GM23338 (cell line): ENCODE data around the gene SEL1L2. TPM values are rescaled to one million over a fixed set of nuclear protein-coding genes. Genes with fewer than 3 reads are reported as not detected.

Experiments used
- ATAC-seq: fragments of 200-7000 bp; cut with Tn5 transposase; 3 replicates; pipeline ENCODE4 v1.9.1; 2020
- DNase-seq: peaks from one replicate; pipeline ENCODE4 v3.0.0-alpha.2; 2015; ENCODE audit warnings: low spot score
- H2AFZ ChIP-seq: fragments of 200-600 bp; sonication (generic); 2 replicates; pipeline ENCODE4 v1.8.0; 2016; ENCODE audit warnings: antibody characterized with exemption, mild to moderate bottlenecking, moderate library complexity
- H3F3A ChIP-seq: fragments of 200-600 bp; sonication (generic); replicated peaks from 2 replicates; pipeline ENCODE4 v1.8.0; 2017; ENCODE audit warnings: antibody characterized with exemption, mixed run types, low read depth
- H3K27ac ChIP-seq: fragments of 200-600 bp; sonication (generic); 2 replicates; pipeline ENCODE4 v1.6.1; 2016; ENCODE audit warnings: low read depth
- H3K27me3 ChIP-seq: fragments of 200-600 bp; sonication (generic); 2 replicates; pipeline ENCODE4 v1.8.0; 2016; ENCODE audit warnings: mild to moderate bottlenecking, mixed run types, moderate library complexity; ENCODE audit not compliant: insufficient read depth
- H3K36me3 ChIP-seq: fragments of 200-600 bp; sonication (generic); 2 replicates; pipeline ENCODE4 v1.8.0; 2016; ENCODE audit warnings: mild to moderate bottlenecking; ENCODE audit not compliant: insufficient read depth
- H3K4me1 ChIP-seq: fragments of 200-600 bp; sonication (generic); 2 replicates; pipeline ENCODE4 v1.8.0; 2016; ENCODE audit warnings: mild to moderate bottlenecking, moderate library complexity; ENCODE audit not compliant: insufficient read depth
- H3K4me2 ChIP-seq: fragments of 200-600 bp; sonication (generic); 2 replicates; pipeline ENCODE4 v1.7.1; 2017; ENCODE audit warnings: mixed run types
- H3K4me3 ChIP-seq: fragments of 200-600 bp; sonication (generic); 2 replicates; pipeline ENCODE4 v1.6.1; 2016; ENCODE audit warnings: mixed run types
- H3K79me2 ChIP-seq: fragments of 200-600 bp; sonication (generic); replicated peaks from 2 replicates; pipeline ENCODE4 v1.8.0; 2017; ENCODE audit warnings: mild to moderate bottlenecking; ENCODE audit not compliant: insufficient read depth
- H3K9me2 ChIP-seq: fragments of 200-600 bp; sonication (generic); 2 replicates; pipeline ENCODE4 v1.8.0; 2017; ENCODE audit not compliant: insufficient read depth
- H4K20me1 ChIP-seq: fragments of 200-600 bp; sonication (generic); replicated peaks from 2 replicates; pipeline ENCODE4 v1.8.0; 2017; ENCODE audit warnings: mild to moderate bottlenecking; ENCODE audit not compliant: insufficient read depth
- H3K27ac Mint-ChIP-seq: 2 replicates; pipeline ENCODE4 v1.8.0; 2020; ENCODE audit warnings: inconsistent platforms, mild to moderate bottlenecking, moderate library complexity, mixed read lengths
- H3K27me3 Mint-ChIP-seq: 3 replicates; pipeline ENCODE4 v1.8.0; 2022; ENCODE audit warnings: low read depth, mild to moderate bottlenecking, moderate library complexity, mixed read lengths, inconsistent platforms; ENCODE audit not compliant: insufficient read depth, poor library complexity
- H3K36me3 Mint-ChIP-seq: 3 replicates; pipeline ENCODE4 v1.8.0; 2021; ENCODE audit warnings: low read depth, mild to moderate bottlenecking, inconsistent platforms, moderate library complexity, mixed read lengths
- H3K4me1 Mint-ChIP-seq: 3 replicates; pipeline ENCODE4 v1.8.0; 2020; ENCODE audit warnings: mild to moderate bottlenecking, inconsistent platforms, mixed read lengths
- H3K4me3 Mint-ChIP-seq: 3 replicates; pipeline ENCODE4 v1.8.0; 2021; ENCODE audit warnings: moderate library complexity, mild to moderate bottlenecking, inconsistent platforms, mixed read lengths
- H3K9me3 Mint-ChIP-seq: 3 replicates; pipeline ENCODE4 v1.8.0; 2020; ENCODE audit warnings: moderate library complexity, mild to moderate bottlenecking, inconsistent platforms, mixed read lengths
- CREB1 ChIP-seq: fragments of 250-450 bp; sonication (Bioruptor Pico); IDR thresholded peaks from 2 replicates; pipeline ENCODE4 v1.5.0; 2020; ENCODE audit warnings: low read depth, mild to moderate bottlenecking, moderate library complexity
- EZH2 ChIP-seq: fragments of 200-600 bp; sonication (generic); IDR thresholded peaks from one replicate; pipeline ENCODE4 v1.8.0; 2017; ENCODE audit warnings: antibody characterized with exemption, mild to moderate bottlenecking, low read depth; ENCODE audit not compliant: unreplicated experiment
- EZH2phosphoT487 ChIP-seq: fragments of 200-600 bp; sonication (generic); IDR thresholded peaks from one replicate; pipeline ENCODE4 v1.8.1; 2018; ENCODE audit warnings: antibody characterized with exemption; ENCODE audit not compliant: unreplicated experiment
- JUNB ChIP-seq: IDR thresholded peaks from one replicate; pipeline ENCODE4 v1.6.1; 2016; ENCODE audit warnings: antibody characterized with exemption; ENCODE audit not compliant: unreplicated experiment
- NANOG ChIP-seq: IDR thresholded peaks from 2 replicates; pipeline ENCODE4 v1.6.1; 2016; ENCODE audit warnings: antibody characterized with exemption, borderline replicate concordance
- POLR2AphosphoS5 ChIP-seq: IDR thresholded peaks from 2 replicates; pipeline ENCODE4 v1.6.1; 2016; ENCODE audit warnings: antibody characterized with exemption, low read depth
- STAT1 ChIP-seq: IDR thresholded peaks from one replicate; pipeline ENCODE4 v1.6.1; 2016; ENCODE audit warnings: antibody characterized with exemption; ENCODE audit not compliant: unreplicated experiment
- ZNF114 ChIP-seq: fragments of 250-450 bp; sonication (Bioruptor Pico); IDR thresholded peaks from 2 replicates; pipeline ENCODE4 v1.5.0; 2020; ENCODE audit warnings: mild to moderate bottlenecking, moderate library complexity
- ZNF331 ChIP-seq: fragments of 250-450 bp; sonication (Bioruptor Pico); IDR thresholded peaks from 2 replicates; pipeline ENCODE4 v1.5.0; 2020; ENCODE audit warnings: low read depth, mild to moderate bottlenecking, moderate library complexity
- polyA plus RNA-seq: library from polyadenylated mRNA; unstranded; fragments of >200 nt; fragmentation: Nextera tagmentation; extraction: Ambion mirVana; gene quantifications from 2 replicates; pipeline ENCODE4 v1.2.1, GENCODE V29; 2016
- total RNA-seq: library from RNA; depleted of rRNA; stranded (reverse); fragments of >200 nt; shearing (Covaris generic); gene quantifications from 2 replicates; pipeline ENCODE4 v1.2.3, GENCODE V29; 2014
- TF ChIP-seq, protein P1 (sequence below): IDR thresholded peaks from 2 replicates; pipeline ENCODE4 v1.6.1; 2016; ENCODE audit warnings: antibody characterized with exemption
- TF ChIP-seq, protein P2 (sequence below): fragments of 250-450 bp; sonication (Bioruptor Pico); IDR thresholded peaks from 2 replicates; pipeline ENCODE4 v1.5.0; 2020; ENCODE audit warnings: mild to moderate bottlenecking, moderate library complexity
- TF ChIP-seq, protein P3 (sequence below): IDR thresholded peaks from one replicate; pipeline ENCODE4 v1.6.1; 2018; ENCODE audit warnings: antibody characterized with exemption; ENCODE audit not compliant: unreplicated experiment
- TF ChIP-seq, protein P4 (sequence below), 2 experiments: fragments of 200-600 bp in 1 of 2; sonication (generic) in 1 of 2; conservative IDR thresholded peaks; 2 replicates each; pipeline versions ENCODE4 v1.5.1 to v1.6.1; 2016 to 2017; ENCODE audit warnings: antibody characterized with exemption in 2 of 2, low read depth in 2 of 2, mild to moderate bottlenecking in 2 of 2, moderate library complexity in 1 of 2

SEL1L2 gene
- total and polyA plus RNA-seq, 2 experiments from 2014 or later: not detected

DNA sequence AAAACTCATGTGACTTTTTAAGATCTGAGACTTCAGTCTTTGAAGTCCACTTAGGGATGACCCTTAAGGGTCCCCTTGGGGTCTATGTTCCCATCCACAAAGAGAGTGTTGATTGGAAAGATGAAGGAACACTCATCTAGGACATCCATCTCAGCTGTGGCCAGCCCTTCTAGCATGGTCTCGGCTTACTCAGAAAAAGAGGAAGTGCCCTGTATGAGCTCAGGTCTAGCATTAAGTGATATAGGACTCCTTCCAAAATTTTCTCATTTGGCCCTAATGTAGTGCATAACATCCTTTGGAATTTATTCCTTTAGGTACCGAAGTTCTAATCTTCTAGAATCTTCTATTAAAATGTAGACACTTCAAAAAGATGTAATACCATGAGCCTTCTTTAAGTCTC is 128.2 kb downstream of the SEL1L2 start:
- Histone ChIP-seq H3F3A (no peaks in the 10 kb centered on the region), H3K79me2 (no peaks in the 10 kb centered on the region), H3K4me1 (peaks cover 9% of the 10 kb centered on the region), H3K36me3 (no peaks in the 10 kb centered on the region), H3K9me2 (peaks cover 20% of the 10 kb centered on the region), H3K4me2 (no peak overlapping the region), H3K4me3 (no peak overlapping the region), H3K27me3 (no peaks in the 10 kb centered on the region), H2AFZ (no peak overlapping the region), H3K27ac (no peak overlapping the region), H4K20me1 (no peaks in the 10 kb centered on the region)
- TF ChIP-seq, protein P1, sequence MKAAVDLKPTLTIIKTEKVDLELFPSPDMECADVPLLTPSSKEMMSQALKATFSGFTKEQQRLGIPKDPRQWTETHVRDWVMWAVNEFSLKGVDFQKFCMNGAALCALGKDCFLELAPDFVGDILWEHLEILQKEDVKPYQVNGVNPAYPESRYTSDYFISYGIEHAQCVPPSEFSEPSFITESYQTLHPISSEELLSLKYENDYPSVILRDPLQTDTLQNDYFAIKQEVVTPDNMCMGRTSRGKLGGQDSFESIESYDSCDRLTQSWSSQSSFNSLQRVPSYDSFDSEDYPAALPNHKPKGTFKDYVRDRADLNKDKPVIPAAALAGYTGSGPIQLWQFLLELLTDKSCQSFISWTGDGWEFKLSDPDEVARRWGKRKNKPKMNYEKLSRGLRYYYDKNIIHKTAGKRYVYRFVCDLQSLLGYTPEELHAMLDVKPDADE: no peak
- no peak for TF ChIP-seq ZNF114
- TF ChIP-seq, protein P2, sequence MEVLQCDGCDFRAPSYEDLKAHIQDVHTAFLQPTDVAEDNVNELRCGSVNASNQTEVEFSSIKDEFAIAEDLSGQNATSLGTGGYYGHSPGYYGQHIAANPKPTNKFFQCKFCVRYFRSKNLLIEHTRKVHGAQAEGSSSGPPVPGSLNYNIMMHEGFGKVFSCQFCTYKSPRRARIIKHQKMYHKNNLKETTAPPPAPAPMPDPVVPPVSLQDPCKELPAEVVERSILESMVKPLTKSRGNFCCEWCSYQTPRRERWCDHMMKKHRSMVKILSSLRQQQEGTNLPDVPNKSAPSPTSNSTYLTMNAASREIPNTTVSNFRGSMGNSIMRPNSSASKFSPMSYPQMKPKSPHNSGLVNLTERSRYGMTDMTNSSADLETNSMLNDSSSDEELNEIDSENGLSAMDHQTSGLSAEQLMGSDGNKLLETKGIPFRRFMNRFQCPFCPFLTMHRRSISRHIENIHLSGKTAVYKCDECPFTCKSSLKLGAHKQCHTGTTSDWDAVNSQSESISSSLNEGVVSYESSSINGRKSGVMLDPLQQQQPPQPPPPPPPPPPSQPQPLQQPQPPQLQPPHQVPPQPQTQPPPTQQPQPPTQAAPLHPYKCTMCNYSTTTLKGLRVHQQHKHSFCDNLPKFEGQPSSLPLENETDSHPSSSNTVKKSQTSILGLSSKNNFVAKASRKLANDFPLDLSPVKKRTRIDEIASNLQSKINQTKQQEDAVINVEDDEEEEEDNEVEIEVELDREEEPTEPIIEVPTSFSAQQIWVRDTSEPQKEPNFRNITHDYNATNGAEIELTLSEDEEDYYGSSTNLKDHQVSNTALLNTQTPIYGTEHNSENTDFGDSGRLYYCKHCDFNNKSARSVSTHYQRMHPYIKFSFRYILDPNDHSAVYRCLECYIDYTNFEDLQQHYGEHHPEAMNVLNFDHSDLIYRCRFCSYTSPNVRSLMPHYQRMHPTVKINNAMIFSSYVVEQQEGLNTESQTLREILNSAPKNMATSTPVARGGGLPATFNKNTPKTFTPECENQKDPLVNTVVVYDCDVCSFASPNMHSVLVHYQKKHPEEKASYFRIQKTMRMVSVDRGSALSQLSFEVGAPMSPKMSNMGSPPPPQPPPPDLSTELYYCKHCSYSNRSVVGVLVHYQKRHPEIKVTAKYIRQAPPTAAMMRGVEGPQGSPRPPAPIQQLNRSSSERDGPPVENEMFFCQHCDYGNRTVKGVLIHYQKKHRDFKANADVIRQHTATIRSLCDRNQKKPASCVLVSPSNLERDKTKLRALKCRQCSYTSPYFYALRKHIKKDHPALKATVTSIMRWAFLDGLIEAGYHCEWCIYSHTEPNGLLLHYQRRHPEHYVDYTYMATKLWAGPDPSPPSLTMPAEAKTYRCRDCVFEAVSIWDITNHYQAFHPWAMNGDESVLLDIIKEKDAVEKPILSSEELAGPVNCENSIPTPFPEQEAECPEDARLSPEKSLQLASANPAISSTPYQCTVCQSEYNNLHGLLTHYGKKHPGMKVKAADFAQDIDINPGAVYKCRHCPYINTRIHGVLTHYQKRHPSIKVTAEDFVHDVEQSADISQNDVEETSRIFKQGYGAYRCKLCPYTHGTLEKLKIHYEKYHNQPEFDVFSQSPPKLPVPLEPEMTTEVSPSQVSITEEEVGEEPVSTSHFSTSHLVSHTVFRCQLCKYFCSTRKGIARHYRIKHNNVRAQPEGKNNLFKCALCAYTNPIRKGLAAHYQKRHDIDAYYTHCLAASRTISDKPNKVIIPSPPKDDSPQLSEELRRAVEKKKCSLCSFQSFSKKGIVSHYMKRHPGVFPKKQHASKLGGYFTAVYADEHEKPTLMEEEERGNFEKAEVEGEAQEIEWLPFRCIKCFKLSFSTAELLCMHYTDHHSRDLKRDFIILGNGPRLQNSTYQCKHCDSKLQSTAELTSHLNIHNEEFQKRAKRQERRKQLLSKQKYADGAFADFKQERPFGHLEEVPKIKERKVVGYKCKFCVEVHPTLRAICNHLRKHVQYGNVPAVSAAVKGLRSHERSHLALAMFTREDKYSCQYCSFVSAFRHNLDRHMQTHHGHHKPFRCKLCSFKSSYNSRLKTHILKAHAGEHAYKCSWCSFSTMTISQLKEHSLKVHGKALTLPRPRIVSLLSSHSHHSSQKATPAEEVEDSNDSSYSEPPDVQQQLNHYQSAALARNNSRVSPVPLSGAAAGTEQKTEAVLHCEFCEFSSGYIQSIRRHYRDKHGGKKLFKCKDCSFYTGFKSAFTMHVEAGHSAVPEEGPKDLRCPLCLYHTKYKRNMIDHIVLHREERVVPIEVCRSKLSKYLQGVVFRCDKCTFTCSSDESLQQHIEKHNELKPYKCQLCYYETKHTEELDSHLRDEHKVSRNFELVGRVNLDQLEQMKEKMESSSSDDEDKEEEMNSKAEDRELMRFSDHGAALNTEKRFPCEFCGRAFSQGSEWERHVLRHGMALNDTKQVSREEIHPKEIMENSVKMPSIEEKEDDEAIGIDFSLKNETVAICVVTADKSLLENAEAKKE: no peak
- no peak for TF ChIP-seq CREB1 (CRISPR knock-in tag)
- TF ChIP-seq JUNB: no peak
- TF ChIP-seq, protein P3, sequence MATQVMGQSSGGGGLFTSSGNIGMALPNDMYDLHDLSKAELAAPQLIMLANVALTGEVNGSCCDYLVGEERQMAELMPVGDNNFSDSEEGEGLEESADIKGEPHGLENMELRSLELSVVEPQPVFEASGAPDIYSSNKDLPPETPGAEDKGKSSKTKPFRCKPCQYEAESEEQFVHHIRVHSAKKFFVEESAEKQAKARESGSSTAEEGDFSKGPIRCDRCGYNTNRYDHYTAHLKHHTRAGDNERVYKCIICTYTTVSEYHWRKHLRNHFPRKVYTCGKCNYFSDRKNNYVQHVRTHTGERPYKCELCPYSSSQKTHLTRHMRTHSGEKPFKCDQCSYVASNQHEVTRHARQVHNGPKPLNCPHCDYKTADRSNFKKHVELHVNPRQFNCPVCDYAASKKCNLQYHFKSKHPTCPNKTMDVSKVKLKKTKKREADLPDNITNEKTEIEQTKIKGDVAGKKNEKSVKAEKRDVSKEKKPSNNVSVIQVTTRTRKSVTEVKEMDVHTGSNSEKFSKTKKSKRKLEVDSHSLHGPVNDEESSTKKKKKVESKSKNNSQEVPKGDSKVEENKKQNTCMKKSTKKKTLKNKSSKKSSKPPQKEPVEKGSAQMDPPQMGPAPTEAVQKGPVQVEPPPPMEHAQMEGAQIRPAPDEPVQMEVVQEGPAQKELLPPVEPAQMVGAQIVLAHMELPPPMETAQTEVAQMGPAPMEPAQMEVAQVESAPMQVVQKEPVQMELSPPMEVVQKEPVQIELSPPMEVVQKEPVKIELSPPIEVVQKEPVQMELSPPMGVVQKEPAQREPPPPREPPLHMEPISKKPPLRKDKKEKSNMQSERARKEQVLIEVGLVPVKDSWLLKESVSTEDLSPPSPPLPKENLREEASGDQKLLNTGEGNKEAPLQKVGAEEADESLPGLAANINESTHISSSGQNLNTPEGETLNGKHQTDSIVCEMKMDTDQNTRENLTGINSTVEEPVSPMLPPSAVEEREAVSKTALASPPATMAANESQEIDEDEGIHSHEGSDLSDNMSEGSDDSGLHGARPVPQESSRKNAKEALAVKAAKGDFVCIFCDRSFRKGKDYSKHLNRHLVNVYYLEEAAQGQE: no peak
- no peak for TF ChIP-seq EZH2phosphoT487
- TF ChIP-seq, protein P4, sequence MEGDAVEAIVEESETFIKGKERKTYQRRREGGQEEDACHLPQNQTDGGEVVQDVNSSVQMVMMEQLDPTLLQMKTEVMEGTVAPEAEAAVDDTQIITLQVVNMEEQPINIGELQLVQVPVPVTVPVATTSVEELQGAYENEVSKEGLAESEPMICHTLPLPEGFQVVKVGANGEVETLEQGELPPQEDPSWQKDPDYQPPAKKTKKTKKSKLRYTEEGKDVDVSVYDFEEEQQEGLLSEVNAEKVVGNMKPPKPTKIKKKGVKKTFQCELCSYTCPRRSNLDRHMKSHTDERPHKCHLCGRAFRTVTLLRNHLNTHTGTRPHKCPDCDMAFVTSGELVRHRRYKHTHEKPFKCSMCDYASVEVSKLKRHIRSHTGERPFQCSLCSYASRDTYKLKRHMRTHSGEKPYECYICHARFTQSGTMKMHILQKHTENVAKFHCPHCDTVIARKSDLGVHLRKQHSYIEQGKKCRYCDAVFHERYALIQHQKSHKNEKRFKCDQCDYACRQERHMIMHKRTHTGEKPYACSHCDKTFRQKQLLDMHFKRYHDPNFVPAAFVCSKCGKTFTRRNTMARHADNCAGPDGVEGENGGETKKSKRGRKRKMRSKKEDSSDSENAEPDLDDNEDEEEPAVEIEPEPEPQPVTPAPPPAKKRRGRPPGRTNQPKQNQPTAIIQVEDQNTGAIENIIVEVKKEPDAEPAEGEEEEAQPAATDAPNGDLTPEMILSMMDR (conservative IDR thresholded peaks at IDR 0.05; ENCODE audit: low read depth in 2 of 2): no peak
- no peak for TF ChIP-seq EZH2
- no peak for TF ChIP-seq STAT1
- no peak for TF ChIP-seq POLR2AphosphoS5
- no peak for TF ChIP-seq ZNF331 (CRISPR knock-in tag)
- no peak for TF ChIP-seq NANOG
- DNase-seq: no peak
- H3K27me3 Mint-ChIP-seq: no peaks in the 10 kb centered on the region
- ATAC-seq: no peak
- no peaks in the 10 kb centered on the region for H3K9me3 Mint-ChIP-seq
- H3K4me1 Mint-ChIP-seq: peaks cover 3% of the 10 kb centered on the region
- no peak overlapping the region for H3K27ac Mint-ChIP-seq
- no peak overlapping the region for H3K4me3 Mint-ChIP-seq
- H3K36me3 Mint-ChIP-seq: no peaks in the 10 kb centered on the region
